NB4 (cell line): ENCODE data around the gene RELT.

Experiments
- DNase-seq: peaks from one replicate; pipeline ENCODE4 v3.0.0; 2010; ENCODE audit warnings: low read depth
- H3K4me3 ChIP-seq: one replicate; pipeline ENCODE4 v1.5.1; 2011; ENCODE audit warnings: mild to moderate bottlenecking, low read depth, low read length, moderate library complexity
- MYC ChIP-seq: IDR thresholded peaks from 2 replicates; pipeline ENCODE4 v1.6.1; 2011; ENCODE audit warnings: low read depth, low read length
- POLR2A ChIP-seq: IDR thresholded peaks from 2 replicates; pipeline ENCODE4 v1.6.1; 2011; ENCODE audit warnings: mild to moderate bottlenecking; ENCODE audit not compliant: insufficient read length; ENCODE audit errors: extremely low read depth
- TF ChIP-seq, protein P1 (sequence below): IDR thresholded peaks from 2 replicates; pipeline ENCODE4 v1.6.1; 2011; ENCODE audit warnings: low read depth, low read length
- TF ChIP-seq, protein P2 (sequence below): IDR thresholded peaks from one replicate; pipeline ENCODE4 v1.5.1; 2012; ENCODE audit warnings: low read depth, low read length

The RELT gene

DNA sequence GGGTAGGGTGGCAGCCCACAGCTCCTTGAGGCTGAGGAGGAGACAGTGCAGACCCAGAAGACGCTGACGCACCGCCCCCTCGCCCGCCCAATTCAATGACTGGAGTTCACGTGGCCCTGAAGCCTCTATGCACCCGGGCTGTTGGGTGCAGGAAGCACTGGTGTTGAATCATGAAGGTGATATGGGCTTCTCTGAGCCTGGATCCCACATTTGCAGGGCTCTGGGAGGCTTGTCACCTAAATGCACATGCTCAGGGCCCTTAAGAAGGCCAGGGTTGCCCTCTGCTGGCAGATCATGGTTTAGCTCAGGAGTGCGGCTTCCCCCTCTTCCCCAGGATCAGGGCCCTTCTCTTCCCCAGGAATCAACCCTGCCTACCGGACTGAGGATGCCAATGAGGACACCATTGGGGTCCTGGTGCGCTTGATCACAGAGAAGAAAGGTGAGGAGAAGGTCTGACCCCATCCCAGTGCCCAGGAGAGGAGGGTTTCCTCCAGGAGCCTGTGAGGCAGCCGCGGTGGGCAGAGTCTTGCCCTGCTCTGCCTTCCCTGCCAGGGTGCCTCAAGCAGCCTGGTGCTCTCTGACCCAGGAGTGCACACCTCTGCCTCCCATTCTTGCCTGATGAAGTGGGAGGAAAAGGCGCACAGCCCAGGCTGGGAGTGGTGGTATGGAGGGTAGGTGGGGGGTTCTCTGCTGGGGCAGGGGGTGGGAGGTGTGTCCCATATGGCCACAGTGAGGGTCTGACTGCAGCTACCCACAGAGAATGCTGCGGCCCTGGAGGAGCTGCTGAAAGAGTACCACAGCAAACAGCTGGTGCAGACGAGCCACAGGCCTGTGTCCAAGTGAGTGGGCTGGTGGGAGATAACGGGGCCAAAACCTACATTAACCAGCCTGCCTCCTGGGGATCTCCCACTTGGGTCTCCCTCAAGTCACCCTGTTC, 17.5 kb downstream of the RELT start:
- TF ChIP-seq, protein P1, sequence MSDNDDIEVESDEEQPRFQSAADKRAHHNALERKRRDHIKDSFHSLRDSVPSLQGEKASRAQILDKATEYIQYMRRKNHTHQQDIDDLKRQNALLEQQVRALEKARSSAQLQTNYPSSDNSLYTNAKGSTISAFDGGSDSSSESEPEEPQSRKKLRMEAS = peak; percentile 98
- TF ChIP-seq, protein P2, sequence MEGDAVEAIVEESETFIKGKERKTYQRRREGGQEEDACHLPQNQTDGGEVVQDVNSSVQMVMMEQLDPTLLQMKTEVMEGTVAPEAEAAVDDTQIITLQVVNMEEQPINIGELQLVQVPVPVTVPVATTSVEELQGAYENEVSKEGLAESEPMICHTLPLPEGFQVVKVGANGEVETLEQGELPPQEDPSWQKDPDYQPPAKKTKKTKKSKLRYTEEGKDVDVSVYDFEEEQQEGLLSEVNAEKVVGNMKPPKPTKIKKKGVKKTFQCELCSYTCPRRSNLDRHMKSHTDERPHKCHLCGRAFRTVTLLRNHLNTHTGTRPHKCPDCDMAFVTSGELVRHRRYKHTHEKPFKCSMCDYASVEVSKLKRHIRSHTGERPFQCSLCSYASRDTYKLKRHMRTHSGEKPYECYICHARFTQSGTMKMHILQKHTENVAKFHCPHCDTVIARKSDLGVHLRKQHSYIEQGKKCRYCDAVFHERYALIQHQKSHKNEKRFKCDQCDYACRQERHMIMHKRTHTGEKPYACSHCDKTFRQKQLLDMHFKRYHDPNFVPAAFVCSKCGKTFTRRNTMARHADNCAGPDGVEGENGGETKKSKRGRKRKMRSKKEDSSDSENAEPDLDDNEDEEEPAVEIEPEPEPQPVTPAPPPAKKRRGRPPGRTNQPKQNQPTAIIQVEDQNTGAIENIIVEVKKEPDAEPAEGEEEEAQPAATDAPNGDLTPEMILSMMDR = peak; percentile 87
- TF ChIP-seq POLR2A (no peak), MYC (peak; percentile 99)
- peak; percentile 89 for DNase-seq
- no peak overlapping the region for H3K4me3 ChIP-seq

DNA sequence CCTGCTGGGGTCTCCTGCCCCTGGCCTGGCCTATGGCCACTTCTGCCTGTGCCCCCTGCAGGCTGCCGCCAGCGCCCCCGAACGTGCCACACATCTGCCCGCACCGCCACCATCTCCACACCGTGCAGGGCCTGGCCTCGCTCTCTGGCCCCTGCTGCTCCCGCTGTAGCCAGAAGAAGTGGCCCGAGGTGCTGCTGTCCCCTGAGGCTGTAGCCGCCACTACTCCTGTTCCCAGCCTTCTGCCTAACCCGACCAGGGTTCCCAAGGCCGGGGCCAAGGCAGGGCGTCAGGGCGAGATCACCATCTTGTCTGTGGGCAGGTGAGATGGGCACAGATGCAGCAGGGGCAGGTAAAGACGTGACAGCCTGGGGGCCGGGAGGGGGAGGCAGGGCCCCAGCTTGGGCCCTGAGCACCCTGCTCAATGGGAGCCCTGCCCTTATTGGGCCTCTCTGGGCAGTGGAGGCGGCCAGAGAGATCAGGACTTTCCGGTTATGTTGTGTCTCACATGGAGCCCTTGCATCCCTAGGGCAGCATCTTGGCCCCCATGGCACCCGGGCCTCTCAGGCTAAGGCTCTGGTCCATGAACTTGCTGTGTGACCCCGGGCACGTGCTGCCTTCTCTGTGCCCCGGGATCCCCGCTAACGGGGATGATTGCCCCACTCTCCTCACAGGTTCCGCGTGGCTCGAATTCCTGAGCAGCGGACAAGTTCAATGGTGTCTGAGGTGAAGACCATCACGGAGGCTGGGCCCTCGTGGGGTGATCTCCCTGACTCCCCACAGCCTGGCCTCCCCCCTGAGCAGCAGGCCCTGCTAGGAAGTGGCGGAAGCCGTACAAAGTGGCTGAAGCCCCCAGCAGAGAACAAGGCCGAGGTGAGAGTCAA, 18.5 kb downstream of the RELT start:
- no peak for DNase-seq
- H3K4me3 ChIP-seq = no peak overlapping the region
- TF ChIP-seq, protein P1 = no peak
- no peak for TF ChIP-seq MYC
- no peak for TF ChIP-seq POLR2A
- TF ChIP-seq, protein P2 = no peak

DNA sequence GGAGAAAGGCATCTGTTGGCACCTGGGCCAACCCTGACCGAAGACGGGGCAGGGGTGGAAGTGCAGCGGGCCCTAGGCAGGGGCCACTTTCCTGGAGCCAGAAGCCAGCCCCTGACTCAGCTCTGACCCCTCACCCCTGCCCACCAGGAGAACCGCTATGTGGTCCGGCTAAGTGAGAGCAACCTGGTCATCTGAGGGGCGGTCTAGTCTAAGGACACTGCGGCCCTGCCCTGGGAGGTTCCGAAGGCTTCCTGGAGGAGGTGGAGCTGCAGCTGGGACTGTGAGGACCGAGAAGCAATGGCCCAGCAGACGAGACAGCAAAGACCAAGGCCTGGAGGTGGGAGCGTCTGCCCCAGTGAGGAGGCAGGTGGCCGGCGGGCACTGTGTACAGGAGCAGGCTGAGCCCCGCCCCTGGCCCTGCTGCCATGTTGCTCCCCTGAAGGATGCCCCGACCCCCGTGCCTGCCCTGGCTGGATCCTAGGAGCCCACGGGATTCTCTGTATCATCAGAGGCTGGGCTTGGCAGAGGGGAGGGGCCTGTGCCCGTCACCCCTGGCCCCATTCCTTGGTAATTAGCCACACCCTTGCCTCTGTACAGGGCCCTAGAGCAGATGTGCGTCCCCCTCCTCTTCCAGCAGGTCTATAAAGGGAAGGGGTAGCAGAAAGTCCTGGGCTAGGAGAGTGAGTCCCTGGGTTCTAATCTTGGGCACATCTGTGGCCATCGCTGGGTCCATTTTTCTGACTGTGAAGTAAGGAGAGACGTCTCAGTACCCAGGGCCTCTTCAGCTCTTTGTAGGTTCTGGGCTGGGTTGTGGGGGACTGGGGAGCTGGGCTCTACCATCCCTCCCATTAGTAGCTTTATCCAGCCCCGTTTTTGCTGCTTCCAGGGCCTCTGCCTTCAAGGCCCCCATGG, 19.4 kb downstream of the RELT start:
- TF ChIP-seq, protein P2 = no peak
- TF ChIP-seq MYC (no peak), POLR2A (no peak)
- TF ChIP-seq, protein P1 = no peak
- no peak for DNase-seq
- H3K4me3 ChIP-seq = no peak overlapping the region

DNA sequence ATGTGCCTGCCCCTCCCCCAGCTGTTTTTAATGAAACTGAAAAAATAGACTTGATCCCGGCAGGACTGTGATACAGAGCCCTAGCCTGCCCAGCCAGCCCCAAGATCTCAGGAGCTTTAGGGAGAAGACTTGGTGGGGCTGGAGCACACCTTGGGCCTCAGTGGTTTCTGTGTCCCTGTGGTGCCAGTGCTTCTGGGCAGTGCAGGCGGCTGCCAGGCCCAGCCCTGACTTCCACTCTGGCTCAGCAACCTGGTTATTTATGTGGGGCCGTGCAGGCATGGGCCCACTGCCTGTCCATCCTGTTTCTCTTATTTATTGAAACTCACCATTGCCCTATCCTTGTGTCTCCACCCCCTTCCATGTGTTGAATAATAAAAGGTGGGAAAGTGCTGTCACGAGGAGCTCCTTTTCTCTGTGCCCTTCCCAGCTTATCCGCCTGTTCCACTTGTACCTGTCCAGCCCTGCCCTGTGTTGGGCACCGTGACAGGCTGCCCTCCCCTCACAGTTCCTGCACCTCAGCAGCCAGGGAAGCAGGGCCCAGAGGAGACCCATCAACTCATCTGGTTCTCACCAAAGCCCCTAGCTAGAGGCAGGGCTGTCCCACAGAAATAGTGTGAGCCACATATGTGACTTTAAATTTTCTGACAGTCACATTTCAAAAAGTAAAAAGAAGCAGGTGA, 20.2 kb downstream of the RELT start:
- TF ChIP-seq, protein P1 = no peak
- TF ChIP-seq, protein P2 = no peak
- TF ChIP-seq MYC = no peak
- TF ChIP-seq POLR2A = no peak
- no peak for DNase-seq
- no peak overlapping the region for H3K4me3 ChIP-seq

DNA sequence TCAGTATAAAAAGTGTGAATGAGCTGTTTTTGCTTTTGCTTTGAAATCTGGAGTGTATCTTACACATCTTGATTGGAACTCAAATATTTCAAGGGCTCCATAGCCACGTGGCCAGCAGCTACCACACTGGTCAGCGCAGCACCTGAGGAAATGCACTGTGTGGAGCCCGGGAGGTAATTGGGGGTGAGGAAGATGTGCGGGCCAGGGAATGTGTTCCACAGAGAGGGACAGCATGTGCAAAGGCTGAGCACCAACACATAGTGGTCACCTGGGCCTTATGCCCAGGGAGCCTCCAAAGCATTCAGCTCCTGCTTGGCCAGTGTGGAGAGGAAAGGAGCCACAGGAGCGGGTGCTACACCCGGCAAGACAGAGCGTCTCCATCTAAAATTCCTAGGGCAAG, 20.8 kb downstream of the RELT start:
- DNase-seq = no peak

More for the DNA sequence above, 20.8 kb downstream of the RELT start:
- TF ChIP-seq, protein P2 = no peak
- no peak for TF ChIP-seq POLR2A
- TF ChIP-seq, protein P1 = no peak
- no peak for TF ChIP-seq MYC
- H3K4me3 ChIP-seq = no peak overlapping the region
